Hepatocyte (in vitro differentiated cells): ENCODE results near the gene HIP1. TPM values are rescaled to one million over a fixed set of nuclear protein-coding genes. Genes with fewer than 3 reads are reported as not detected.
"Not testable (repeated sequence)": the region's sequence is repeated elsewhere in the genome, so short reads cannot be mapped to it uniquely, and the experiment has no call there.

Experiments used
- DNase-seq: peaks from one replicate; pipeline ENCODE4 v3.0.0-alpha.2; 2016; ENCODE audit warnings: low spot score
- H2AFZ ChIP-seq: fragments of 200-600 bp; sonication (generic); 2 replicates; pipeline ENCODE4 v1.6.0; 2016; ENCODE audit warnings: antibody characterized with exemption, mild to moderate bottlenecking
- H3K27ac ChIP-seq: fragments of 200-600 bp; sonication (generic); 2 replicates; pipeline ENCODE4 v1.5.1; 2016; ENCODE audit warnings: mild to moderate bottlenecking
- H3K27me3 ChIP-seq: fragments of 200-600 bp; sonication (generic); 2 replicates; pipeline ENCODE4 v1.6.1; 2016
- H3K36me3 ChIP-seq: fragments of 200-600 bp; sonication (generic); replicated peaks from 2 replicates; pipeline ENCODE4 v1.5.1; 2016; ENCODE audit warnings: low read depth; ENCODE audit not compliant: insufficient read depth
- H3K4me1 ChIP-seq: fragments of 200-600 bp; sonication (generic); 2 replicates; pipeline ENCODE4 v1.5.1; 2016; ENCODE audit warnings: mild to moderate bottlenecking, moderate library complexity; ENCODE audit not compliant: insufficient read depth
- H3K4me2 ChIP-seq: fragments of 200-600 bp; sonication (generic); 2 replicates; pipeline ENCODE4 v1.6.0; 2016
- H3K4me3 ChIP-seq: fragments of 200-600 bp; sonication (generic); 2 replicates; pipeline ENCODE4 v1.5.1; 2016; ENCODE audit warnings: mild to moderate bottlenecking
- H3K79me2 ChIP-seq: fragments of 200-600 bp; sonication (generic); 2 replicates; pipeline ENCODE4 v1.6.0; 2017; ENCODE audit warnings: mild to moderate bottlenecking
- H3K9me2 ChIP-seq: fragments of 200-600 bp; sonication (generic); replicated peaks from 2 replicates; pipeline ENCODE4 v1.6.0; 2017; ENCODE audit warnings: mild to moderate bottlenecking; ENCODE audit not compliant: insufficient read depth
- H3K9me3 ChIP-seq: fragments of 200-600 bp; sonication (generic); 2 replicates; pipeline ENCODE4 v1.5.1; 2016; ENCODE audit warnings: low read depth, mild to moderate bottlenecking
- H4K20me1 ChIP-seq: fragments of 200-600 bp; sonication (generic); 2 replicates; pipeline ENCODE4 v1.6.0; 2016; ENCODE audit warnings: mild to moderate bottlenecking; ENCODE audit not compliant: insufficient read depth, poor library complexity, severe bottlenecking
- EZH2 ChIP-seq: fragments of 200-600 bp; sonication (generic); IDR thresholded peaks from 2 replicates; pipeline ENCODE4 v1.6.1; 2016; ENCODE audit warnings: antibody characterized with exemption, mild to moderate bottlenecking, borderline replicate concordance
- EZH2phosphoT487 ChIP-seq: fragments of 200-600 bp; sonication (generic); IDR thresholded peaks from one replicate; pipeline ENCODE4 v1.6.1; 2018; ENCODE audit warnings: antibody characterized with exemption, mild to moderate bottlenecking, low read depth, moderate library complexity; ENCODE audit not compliant: unreplicated experiment, severe bottlenecking
- WGBS: methylation state at CpG from one replicate; pipeline ENCODE4 v1.1.6; 2016; ENCODE audit warnings: low lambda C conversion rate; ENCODE audit errors: missing lambda C conversion rate; 5-methylcytosine and 5-hydroxymethylcytosine counted together
- polyA plus RNA-seq: library from polyadenylated mRNA; unstranded; fragments of >200 nt; fragmentation: Nextera tagmentation; extraction: Ambion mirVana; gene quantifications from 2 replicates; pipeline ENCODE4 v1.2.1, GENCODE V29; 2016
- total RNA-seq: library from RNA; depleted of rRNA; stranded (reverse); fragments of >200 nt; gene quantifications from 2 replicates; pipeline ENCODE4 v1.2.3, GENCODE V29; 2014
- TF ChIP-seq, protein P1 (sequence below): fragments of 200-600 bp; sonication (generic); IDR thresholded peaks from 2 replicates; pipeline ENCODE4 v1.5.1; 2016; ENCODE audit warnings: antibody characterized with exemption, mild to moderate bottlenecking; ENCODE audit not compliant: poor library complexity

Gene HIP1
- total and polyA plus RNA-seq, 2 experiments from 2014 or later = 8.3 to 14.5 TPM

GRCh38 chr7:75608451-75609122 is 130.2 kb downstream of the HIP1 start:
- no peaks in the 10 kb centered on the region for H3K27me3 ChIP-seq
- no peaks in the 10 kb centered on the region for H3K79me2 ChIP-seq
- no peak overlapping the region for H2AFZ ChIP-seq
- 82% methylated on average over 8 of the region's 8 CpGs for WGBS
- TF ChIP-seq EZH2 = no peak
- TF ChIP-seq, protein P1, sequence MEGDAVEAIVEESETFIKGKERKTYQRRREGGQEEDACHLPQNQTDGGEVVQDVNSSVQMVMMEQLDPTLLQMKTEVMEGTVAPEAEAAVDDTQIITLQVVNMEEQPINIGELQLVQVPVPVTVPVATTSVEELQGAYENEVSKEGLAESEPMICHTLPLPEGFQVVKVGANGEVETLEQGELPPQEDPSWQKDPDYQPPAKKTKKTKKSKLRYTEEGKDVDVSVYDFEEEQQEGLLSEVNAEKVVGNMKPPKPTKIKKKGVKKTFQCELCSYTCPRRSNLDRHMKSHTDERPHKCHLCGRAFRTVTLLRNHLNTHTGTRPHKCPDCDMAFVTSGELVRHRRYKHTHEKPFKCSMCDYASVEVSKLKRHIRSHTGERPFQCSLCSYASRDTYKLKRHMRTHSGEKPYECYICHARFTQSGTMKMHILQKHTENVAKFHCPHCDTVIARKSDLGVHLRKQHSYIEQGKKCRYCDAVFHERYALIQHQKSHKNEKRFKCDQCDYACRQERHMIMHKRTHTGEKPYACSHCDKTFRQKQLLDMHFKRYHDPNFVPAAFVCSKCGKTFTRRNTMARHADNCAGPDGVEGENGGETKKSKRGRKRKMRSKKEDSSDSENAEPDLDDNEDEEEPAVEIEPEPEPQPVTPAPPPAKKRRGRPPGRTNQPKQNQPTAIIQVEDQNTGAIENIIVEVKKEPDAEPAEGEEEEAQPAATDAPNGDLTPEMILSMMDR = no peak
- TF ChIP-seq EZH2phosphoT487 = no peak
- no peaks in the 10 kb centered on the region for H3K9me2 ChIP-seq
- no peaks in the 10 kb centered on the region for H4K20me1 ChIP-seq
- H3K36me3 ChIP-seq = no peaks in the 10 kb centered on the region
- no peaks in the 10 kb centered on the region for H3K4me1 ChIP-seq
- no peak overlapping the region for H3K4me2 ChIP-seq
- H3K4me3 ChIP-seq = no peak overlapping the region
- no peaks in the 10 kb centered on the region for H3K9me3 ChIP-seq
- no peak overlapping the region for H3K27ac ChIP-seq
- no peak for DNase-seq

DNA sequence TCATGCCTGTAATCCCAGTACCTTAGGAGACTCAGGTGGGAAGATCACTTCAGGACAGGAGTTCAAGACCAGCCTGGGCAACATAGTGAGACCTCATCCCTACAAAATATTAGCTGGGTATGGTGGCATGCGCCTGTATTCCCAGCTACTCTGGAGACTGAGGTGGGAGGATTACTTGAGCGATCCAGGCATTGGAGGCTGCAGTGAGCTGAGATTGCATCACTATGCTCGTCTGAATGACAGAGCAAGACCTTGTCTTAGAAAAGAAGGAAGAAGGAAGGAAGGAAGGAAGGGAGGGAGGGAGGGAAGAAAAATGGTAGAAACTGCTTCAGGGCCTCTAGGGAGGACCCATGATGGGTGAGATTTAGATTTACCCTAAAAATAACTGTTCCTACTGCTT is 134.3 kb downstream of the HIP1 start:
- Histone ChIP-seq H3K4me1 (no peaks in the 10 kb centered on the region), H2AFZ (no peak overlapping the region), H4K20me1 (no peaks in the 10 kb centered on the region), H3K36me3 (no peaks in the 10 kb centered on the region), H3K4me3 (no peak overlapping the region), H3K27me3 (no peaks in the 10 kb centered on the region), H3K4me2 (no peak overlapping the region), H3K9me3 (no peaks in the 10 kb centered on the region), H3K9me2 (no peaks in the 10 kb centered on the region), H3K79me2 (no peaks in the 10 kb centered on the region), H3K27ac (no peak overlapping the region)
- no peak for DNase-seq
- 91% methylated on average over 3 of the region's 3 CpGs for WGBS
- TF ChIP-seq, protein P1 = no peak
- no peak for TF ChIP-seq EZH2
- no peak for TF ChIP-seq EZH2phosphoT487

- H3K4me3 ChIP-seq, H3K27ac ChIP-seq, H3K4me2 ChIP-seq, H3K9me3 ChIP-seq, H4K20me1 ChIP-seq, H3K79me2 ChIP-seq, DNase-seq, H2AFZ ChIP-seq, H3K36me3 ChIP-seq, H3K4me1 ChIP-seq, H3K27me3 ChIP-seq, H3K9me2 ChIP-seq: not testable (repeated sequence)
- 90% methylated on average over 9 of the region's 9 CpGs for WGBS
These were observed 135.9 kb downstream of the HIP1 start for GRCh38 chr7:75602831-75603230.

DNA sequence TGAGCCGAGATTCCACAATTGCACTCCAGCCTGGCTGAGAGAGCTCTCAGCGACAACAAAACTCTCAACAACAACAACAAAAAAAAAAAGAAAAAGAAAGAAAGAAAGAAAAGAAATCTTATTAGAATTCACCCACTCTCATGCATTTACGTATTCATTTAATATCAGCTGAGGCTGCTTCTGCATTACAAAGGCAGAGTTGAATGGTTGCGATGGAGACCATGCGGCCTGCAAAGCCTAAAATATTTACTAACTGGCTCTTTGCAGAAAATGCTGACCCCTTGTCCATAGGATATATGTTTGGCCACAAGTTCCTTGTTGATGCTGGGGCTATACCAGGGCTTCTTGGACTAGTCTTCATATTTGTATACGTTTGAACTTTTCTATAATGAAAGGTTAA is 137.2 kb downstream of the HIP1 start:
- Histone ChIP-seq H4K20me1 (no peaks in the 10 kb centered on the region), H2AFZ (no peak overlapping the region), H3K79me2 (no peaks in the 10 kb centered on the region), H3K27ac (no peak overlapping the region), H3K4me1 (peaks cover 15% of the 10 kb centered on the region), H3K4me3 (no peak overlapping the region), H3K9me3 (no peaks in the 10 kb centered on the region), H3K27me3 (no peaks in the 10 kb centered on the region), H3K9me2 (no peaks in the 10 kb centered on the region), H3K36me3 (no peaks in the 10 kb centered on the region), H3K4me2 (no peak overlapping the region)
- TF ChIP-seq EZH2phosphoT487 (no peak), EZH2 (no peak)
- TF ChIP-seq, protein P1 = no peak
- WGBS = 96% methylated on average over 6 of the region's 6 CpGs
- no peak for DNase-seq

GRCh38 chr7:75600748-75601147 is 138.0 kb downstream of the HIP1 start:
- not testable (repeated sequence) for H3K9me3 ChIP-seq, H4K20me1 ChIP-seq, H3K27ac ChIP-seq, H2AFZ ChIP-seq, H3K36me3 ChIP-seq, DNase-seq, H3K4me3 ChIP-seq, H3K4me2 ChIP-seq, H3K9me2 ChIP-seq, H3K79me2 ChIP-seq, H3K27me3 ChIP-seq
- H3K4me1 ChIP-seq = peaks cover 15% of the 10 kb centered on the region
- 84% methylated on average over 4 of the region's 4 CpGs for WGBS
